ENCODE data around the gene SFTPD.
A peak's percentile ranks its signal among the peaks of the same experiment; 100 is the strongest.
"Not testable (repeated sequence)": the region's sequence is repeated elsewhere in the genome, so short reads cannot be mapped to it uniquely, and the experiment has no call there.

Gene SFTPD

GRCh38 chr10:79915838-79916237 lies 33.1 kb downstream of the SFTPD start:
- not testable (repeated sequence) for H3K9ac ChIP-seq (ENCODE audit: low read depth, low read length); H3K4me1 ChIP-seq (ENCODE audit: control insufficient read depth, insufficient read depth, low read length); H3K9me3 ChIP-seq (replicated peaks; ENCODE audit: low read length); H3K4me3 ChIP-seq (ENCODE audit: low read length); H3K27me3 ChIP-seq (ENCODE audit: control insufficient read depth, insufficient read depth, low read length); H3K4me2 ChIP-seq (ENCODE audit: low read length); H3K36me3 ChIP-seq (ENCODE audit: insufficient read depth, low read length)

- H3K4me2 ChIP-seq (ENCODE audit: low read length); H3K4me1 ChIP-seq (ENCODE audit: control insufficient read depth, insufficient read depth, low read length); H3K9ac ChIP-seq (ENCODE audit: low read depth, low read length): not testable (repeated sequence)
Observed at GRCh38 chr10:79914512-79914911, 34.4 kb downstream of the SFTPD start.

GRCh38 chr10:79910836-79911235 lies 38.1 kb downstream of the SFTPD start:
- Histone ChIP-seq H3K4me1 (ENCODE audit: control insufficient read depth, insufficient read depth, low read length) (no peaks in the 10 kb centered on the region), H3K4me3 (ENCODE audit: low read length) (no peak overlapping the region), H3K4me2 (ENCODE audit: low read length) (no peak overlapping the region), H3K36me3 (ENCODE audit: insufficient read depth, low read length) (no peaks in the 10 kb centered on the region), H3K27me3 (ENCODE audit: control insufficient read depth, insufficient read depth, low read length) (no peaks in the 10 kb centered on the region), H3K9ac (ENCODE audit: low read depth, low read length) (no peak overlapping the region), H3K9me3 (replicated peaks; ENCODE audit: low read length) (no peaks in the 10 kb centered on the region)

More at GRCh38 chr10:79914512-79914911, 34.4 kb downstream of the SFTPD start:
- H3K9me3 ChIP-seq (replicated peaks; ENCODE audit: low read length); H3K36me3 ChIP-seq (ENCODE audit: insufficient read depth, low read length); H3K27me3 ChIP-seq (ENCODE audit: control insufficient read depth, insufficient read depth, low read length); H3K4me3 ChIP-seq (ENCODE audit: low read length): not testable (repeated sequence)

GRCh38 chr10:79910344-79910743 lies 38.6 kb downstream of the SFTPD start:
- Histone ChIP-seq H3K27me3 (ENCODE audit: control insufficient read depth, insufficient read depth, low read length) (no peaks in the 10 kb centered on the region), H3K36me3 (ENCODE audit: insufficient read depth, low read length) (no peaks in the 10 kb centered on the region), H3K4me3 (ENCODE audit: low read length) (no peak overlapping the region), H3K4me2 (ENCODE audit: low read length) (no peak overlapping the region), H3K4me1 (ENCODE audit: control insufficient read depth, insufficient read depth, low read length) (no peaks in the 10 kb centered on the region), H3K9me3 (replicated peaks; ENCODE audit: low read length) (no peaks in the 10 kb centered on the region), H3K9ac (ENCODE audit: low read depth, low read length) (no peak overlapping the region)

- Histone ChIP-seq H3K9ac (ENCODE audit: low read depth, low read length) (peak overlapping the region; percentile 78), H3K9me3 (replicated peaks; ENCODE audit: low read length) (no peaks in the 10 kb centered on the region), H3K27me3 (ENCODE audit: control insufficient read depth, insufficient read depth, low read length) (no peaks in the 10 kb centered on the region), H3K4me3 (ENCODE audit: low read length) (peak overlapping the region; percentile 82), H3K4me2 (ENCODE audit: low read length) (peak overlapping the region; percentile 87), H3K36me3 (ENCODE audit: insufficient read depth, low read length) (no peaks in the 10 kb centered on the region), H3K4me1 (ENCODE audit: control insufficient read depth, insufficient read depth, low read length) (no peaks in the 10 kb centered on the region)
Observed at GRCh38 chr10:79905322-79906314, 43.3 kb downstream of the SFTPD start.

- Histone ChIP-seq H3K4me2 (ENCODE audit: low read length) (peak overlapping the region; percentile 87), H3K27me3 (ENCODE audit: control insufficient read depth, insufficient read depth, low read length) (no peaks in the 10 kb centered on the region), H3K4me3 (ENCODE audit: low read length) (peak overlapping the region; percentile 82), H3K9ac (ENCODE audit: low read depth, low read length) (peak overlapping the region; percentile 78), H3K9me3 (replicated peaks; ENCODE audit: low read length) (no peaks in the 10 kb centered on the region), H3K36me3 (ENCODE audit: insufficient read depth, low read length) (no peaks in the 10 kb centered on the region), H3K4me1 (ENCODE audit: control insufficient read depth, insufficient read depth, low read length) (no peaks in the 10 kb centered on the region)
Observed at GRCh38 chr10:79904671-79905321, 44.1 kb downstream of the SFTPD start.

- not testable (repeated sequence) for H3K36me3 ChIP-seq (ENCODE audit: insufficient read depth, low read length); H3K4me3 ChIP-seq (ENCODE audit: low read length); H3K4me1 ChIP-seq (ENCODE audit: control insufficient read depth, insufficient read depth, low read length); H3K4me2 ChIP-seq (ENCODE audit: low read length); H3K9ac ChIP-seq (ENCODE audit: low read depth, low read length); H3K9me3 ChIP-seq (replicated peaks; ENCODE audit: low read length); H3K27me3 ChIP-seq (ENCODE audit: control insufficient read depth, insufficient read depth, low read length)
Observed at GRCh38 chr10:79901571-79901970, 47.3 kb downstream of the SFTPD start.

- H3K9ac ChIP-seq (ENCODE audit: low read depth, low read length): no peak overlapping the region
- no peak overlapping the region for H3K4me2 ChIP-seq (ENCODE audit: low read length)
- no peaks in the 10 kb centered on the region for H3K36me3 ChIP-seq (ENCODE audit: insufficient read depth, low read length)
- no peaks in the 10 kb centered on the region for H3K9me3 ChIP-seq (replicated peaks; ENCODE audit: low read length)
- no peaks in the 10 kb centered on the region for H3K4me1 ChIP-seq (ENCODE audit: control insufficient read depth, insufficient read depth, low read length)
- H3K4me3 ChIP-seq (ENCODE audit: low read length): no peak overlapping the region
- peaks cover 5% of the 10 kb centered on the region for H3K27me3 ChIP-seq (ENCODE audit: control insufficient read depth, insufficient read depth, low read length)
Observed at GRCh38 chr10:79898597-79899325, 50.1 kb downstream of the SFTPD start.

GRCh38 chr10:79892896-79893295 lies 56.0 kb downstream of the SFTPD start:
- H3K9ac ChIP-seq (ENCODE audit: low read depth, low read length): not testable (repeated sequence)

GRCh38 chr10:79890469-79890868 lies 58.4 kb downstream of the SFTPD start:
- Histone ChIP-seq H3K9ac (ENCODE audit: low read depth, low read length) (no peak overlapping the region), H3K4me3 (ENCODE audit: low read length) (no peak overlapping the region), H3K27me3 (ENCODE audit: control insufficient read depth, insufficient read depth, low read length) (peaks cover 5% of the 10 kb centered on the region), H3K4me2 (ENCODE audit: low read length) (no peak overlapping the region), H3K36me3 (ENCODE audit: insufficient read depth, low read length) (no peaks in the 10 kb centered on the region), H3K4me1 (ENCODE audit: control insufficient read depth, insufficient read depth, low read length) (peaks cover 9% of the 10 kb centered on the region), H3K9me3 (replicated peaks; ENCODE audit: low read length) (no peaks in the 10 kb centered on the region)

More at GRCh38 chr10:79892896-79893295, 56.0 kb downstream of the SFTPD start:
- not testable (repeated sequence) for H3K36me3 ChIP-seq (ENCODE audit: insufficient read depth, low read length); H3K4me3 ChIP-seq (ENCODE audit: low read length); H3K9me3 ChIP-seq (replicated peaks; ENCODE audit: low read length); H3K4me2 ChIP-seq (ENCODE audit: low read length); H3K27me3 ChIP-seq (ENCODE audit: control insufficient read depth, insufficient read depth, low read length); H3K4me1 ChIP-seq (ENCODE audit: control insufficient read depth, insufficient read depth, low read length)

- not testable (repeated sequence) for H3K27me3 ChIP-seq (ENCODE audit: control insufficient read depth, insufficient read depth, low read length); H3K9me3 ChIP-seq (replicated peaks; ENCODE audit: low read length); H3K4me3 ChIP-seq (ENCODE audit: low read length); H3K36me3 ChIP-seq (ENCODE audit: insufficient read depth, low read length); H3K4me2 ChIP-seq (ENCODE audit: low read length); H3K9ac ChIP-seq (ENCODE audit: low read depth, low read length); H3K4me1 ChIP-seq (ENCODE audit: control insufficient read depth, insufficient read depth, low read length)
Observed at GRCh38 chr10:79888984-79889383, 59.9 kb downstream of the SFTPD start.
